ENCODE data around the gene PTPRQ. TPM values are rescaled to one million over a fixed set of nuclear protein-coding genes. Genes with fewer than 3 reads are reported as not detected.

Gene PTPRQ
- total and polyA plus RNA-seq, 9 of the 15 experiments (the other 6 are each of a cell fraction or from before 2014, with no cell fraction given), result not detected

DNA sequence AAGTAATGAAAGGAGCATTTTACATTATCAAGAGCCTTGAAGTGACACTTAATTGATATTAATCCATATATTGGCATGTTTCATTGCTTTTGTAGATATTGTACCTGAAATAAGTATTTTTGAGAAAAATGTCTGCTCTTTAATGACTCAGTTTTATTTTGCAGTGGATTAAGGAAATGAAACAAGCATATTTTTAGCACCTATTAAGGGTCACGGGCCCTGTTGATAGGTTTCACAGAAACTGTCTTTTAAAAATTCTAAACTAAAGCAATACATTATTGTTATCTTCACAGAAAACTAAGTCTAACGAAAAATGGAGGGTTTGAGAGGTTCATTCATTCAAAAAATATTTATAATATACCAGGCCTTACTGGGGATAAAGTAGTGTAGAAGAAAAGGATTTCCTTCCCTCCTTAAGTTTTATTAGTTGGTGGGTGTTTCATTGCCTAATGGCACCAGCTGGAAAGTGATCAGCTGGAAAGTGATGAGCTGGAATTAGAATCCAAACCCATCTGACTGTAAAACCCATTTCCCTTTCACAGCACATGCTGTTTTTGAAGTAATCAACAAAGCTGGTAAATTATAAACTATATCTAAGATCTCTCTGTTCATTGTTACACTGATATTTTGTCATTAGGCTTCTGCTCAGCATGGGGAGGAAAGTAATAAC lies 54.2 kb downstream of the PTPRQ start (continued):
- TF ChIP-seq CHAMP1 (IDR thresholded peaks at IDR 0.05) (no peak), SUPT5H (IDR thresholded peaks at IDR 0.05) (no peak), HDGF (IDR thresholded peaks at IDR 0.05) (no peak), MGA (IDR thresholded peaks at IDR 0.05) (no peak), E2F6 (IDR thresholded peaks at IDR 0.05; ENCODE audit: borderline replicate concordance in 1 of 2, extremely low read depth in 1 of 2, insufficient read depth in 1 of 2, insufficient read length in 1 of 2, low read depth in 1 of 2, low read length in 1 of 2, poor library complexity in 1 of 2, severe bottlenecking in 1 of 2) (no peak), JUN (IDR thresholded peaks at IDR 0.05; ENCODE audit: borderline replicate concordance, low read depth, low read length) (no peak), JUN (CRISPR knock-in tag; IDR thresholded peaks at IDR 0.05; ENCODE audit: borderline replicate concordance) (no peak)
- TF ChIP-seq, protein P1, sequence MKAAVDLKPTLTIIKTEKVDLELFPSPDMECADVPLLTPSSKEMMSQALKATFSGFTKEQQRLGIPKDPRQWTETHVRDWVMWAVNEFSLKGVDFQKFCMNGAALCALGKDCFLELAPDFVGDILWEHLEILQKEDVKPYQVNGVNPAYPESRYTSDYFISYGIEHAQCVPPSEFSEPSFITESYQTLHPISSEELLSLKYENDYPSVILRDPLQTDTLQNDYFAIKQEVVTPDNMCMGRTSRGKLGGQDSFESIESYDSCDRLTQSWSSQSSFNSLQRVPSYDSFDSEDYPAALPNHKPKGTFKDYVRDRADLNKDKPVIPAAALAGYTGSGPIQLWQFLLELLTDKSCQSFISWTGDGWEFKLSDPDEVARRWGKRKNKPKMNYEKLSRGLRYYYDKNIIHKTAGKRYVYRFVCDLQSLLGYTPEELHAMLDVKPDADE (conservative IDR thresholded peaks at IDR 0.05; ENCODE audit: control insufficient read depth, low read depth, low read length), result no peak

All from K562 (cell line).